ENCODE results near the gene LGI4. TPM values are rescaled to one million over a fixed set of nuclear protein-coding genes. Genes with fewer than 3 reads are reported as not detected.

Gene LGI4
- total and polyA plus RNA-seq, 2 donors (not counting 1 experiment from before 2014, with no cell fraction given): 0.17 to 0.19 TPM

GRCh38 chr19:35176181-35176570, 41.3 kb upstream of the LGI4 start:
- no peak for TF ChIP-seq EZH2 (IDR thresholded peaks at IDR 0.05; ENCODE audit: low read length, missing control alignments)
- TF ChIP-seq CTCF (conservative IDR thresholded peaks at IDR 0.05 in 1 of 2, IDR thresholded peaks at IDR 0.05 in 1 of 2; ENCODE audit: low read depth in 1 of 2, low read length in 2 of 2): no peak
- no peak overlapping the region for H3K9ac ChIP-seq (ENCODE audit: insufficient read depth, low read length)
- H3K4me1 ChIP-seq (ENCODE audit: control insufficient read depth, extremely low read depth, insufficient read depth, low read length): peaks cover 2% of the 10 kb centered on the region
- H3K4me3 ChIP-seq (replicated peaks in 1 of 4; ENCODE audit: control extremely low read depth in 1 of 4, insufficient read depth in 1 of 4, low read depth in 3 of 4, low read length in 4 of 4): no peak overlapping the region
- no peak overlapping the region for H3K4me2 ChIP-seq (ENCODE audit: extremely low read depth, insufficient read depth, low read length)
- no peaks in the 10 kb centered on the region for H3K9me3 ChIP-seq (ENCODE audit: control insufficient read depth, insufficient read depth, low read depth, low read length)
- H3K27ac ChIP-seq (ENCODE audit: insufficient read depth, low read length): no peak overlapping the region
- H3K36me3 ChIP-seq (ENCODE audit: control insufficient read depth, insufficient read depth, low read length): no peaks in the 10 kb centered on the region
- no peak for DNase-seq (ENCODE audit: low read depth in 2 of 2)
- no peaks in the 10 kb centered on the region for H4K20me1 ChIP-seq (ENCODE audit: control insufficient read depth, extremely low read depth, insufficient read depth, low read length)
- H3K27me3 ChIP-seq (ENCODE audit: control insufficient read depth, insufficient read depth, low read length): no peaks in the 10 kb centered on the region
- no peak overlapping the region for H2AFZ ChIP-seq (ENCODE audit: low read length)
- H3K79me2 ChIP-seq (ENCODE audit: control insufficient read depth, insufficient read depth, low read length): no peaks in the 10 kb centered on the region

GRCh38 chr19:35174226-35174625, 39.4 kb upstream of the LGI4 start:
- Histone ChIP-seq H2AFZ (ENCODE audit: low read length) (no peak overlapping the region), H3K79me2 (ENCODE audit: control insufficient read depth, insufficient read depth, low read length) (no peaks in the 10 kb centered on the region), H3K27me3 (ENCODE audit: control insufficient read depth, insufficient read depth, low read length) (no peaks in the 10 kb centered on the region), H3K4me2 (ENCODE audit: extremely low read depth, insufficient read depth, low read length) (no peak overlapping the region), H3K4me1 (ENCODE audit: control insufficient read depth, extremely low read depth, insufficient read depth, low read length) (peaks cover 2% of the 10 kb centered on the region), H4K20me1 (ENCODE audit: control insufficient read depth, extremely low read depth, insufficient read depth, low read length) (no peaks in the 10 kb centered on the region), H3K27ac (ENCODE audit: insufficient read depth, low read length) (no peak overlapping the region), H3K4me3 (replicated peaks in 1 of 4; ENCODE audit: control extremely low read depth in 1 of 4, insufficient read depth in 1 of 4, low read depth in 3 of 4, low read length in 4 of 4) (no peak overlapping the region), H3K36me3 (ENCODE audit: control insufficient read depth, insufficient read depth, low read length) (no peaks in the 10 kb centered on the region), H3K9me3 (ENCODE audit: control insufficient read depth, insufficient read depth, low read depth, low read length) (no peaks in the 10 kb centered on the region), H3K9ac (ENCODE audit: insufficient read depth, low read length) (no peak overlapping the region)
- DNase-seq (ENCODE audit: low read depth in 2 of 2): no peak
- TF ChIP-seq EZH2 (IDR thresholded peaks at IDR 0.05; ENCODE audit: low read length, missing control alignments): no peak
- no peak for TF ChIP-seq CTCF (conservative IDR thresholded peaks at IDR 0.05 in 1 of 2, IDR thresholded peaks at IDR 0.05 in 1 of 2; ENCODE audit: low read depth in 1 of 2, low read length in 2 of 2)

GRCh38 chr19:35171730-35172129, 36.9 kb upstream of the LGI4 start:
- no peaks in the 10 kb centered on the region for H3K27me3 ChIP-seq (ENCODE audit: control insufficient read depth, insufficient read depth, low read length)
- H3K9ac ChIP-seq (ENCODE audit: insufficient read depth, low read length): no peak overlapping the region
- DNase-seq (ENCODE audit: low read depth in 2 of 2): no peak
- TF ChIP-seq EZH2 (IDR thresholded peaks at IDR 0.05; ENCODE audit: low read length, missing control alignments) (no peak), CTCF (conservative IDR thresholded peaks at IDR 0.05 in 1 of 2, IDR thresholded peaks at IDR 0.05 in 1 of 2; ENCODE audit: low read depth in 1 of 2, low read length in 2 of 2) (no peak)
- no peaks in the 10 kb centered on the region for H3K79me2 ChIP-seq (ENCODE audit: control insufficient read depth, insufficient read depth, low read length)
- no peak overlapping the region for H3K27ac ChIP-seq (ENCODE audit: insufficient read depth, low read length)
- no peaks in the 10 kb centered on the region for H4K20me1 ChIP-seq (ENCODE audit: control insufficient read depth, extremely low read depth, insufficient read depth, low read length)
- H2AFZ ChIP-seq (ENCODE audit: low read length): no peak overlapping the region
- H3K4me2 ChIP-seq (ENCODE audit: extremely low read depth, insufficient read depth, low read length): no peak overlapping the region
- peaks cover 2% of the 10 kb centered on the region for H3K4me1 ChIP-seq (ENCODE audit: control insufficient read depth, extremely low read depth, insufficient read depth, low read length)
- H3K36me3 ChIP-seq (ENCODE audit: control insufficient read depth, insufficient read depth, low read length): peaks cover 6% of the 10 kb centered on the region
- no peak overlapping the region for H3K4me3 ChIP-seq (replicated peaks in 1 of 4; ENCODE audit: control extremely low read depth in 1 of 4, insufficient read depth in 1 of 4, low read depth in 3 of 4, low read length in 4 of 4)
- no peaks in the 10 kb centered on the region for H3K9me3 ChIP-seq (ENCODE audit: control insufficient read depth, insufficient read depth, low read depth, low read length)
